GM18868 (cell line): ENCODE results near the gene SRA1.

ENCODE experiments used
- ATAC-seq: cut with Tn5 transposase; IDR thresholded peaks from one replicate; pipeline ENCODE4 v1.9.1; 2021; ENCODE audit warnings: mild to moderate bottlenecking, moderate library complexity; ENCODE audit not compliant: unreplicated experiment

SRA1 gene

GRCh38 chr5:140551872-140552271 is 5.4 kb downstream of the SRA1 start:
- ATAC-seq, result no peak

- ATAC-seq, result no peak
Observed at GRCh38 chr5:140550147-140551079, 6.9 kb downstream of the SRA1 start.

GRCh38 chr5:140549237-140550144 is 7.8 kb downstream of the SRA1 start:
- ATAC-seq, result no peak

- no peak for ATAC-seq
Observed at GRCh38 chr5:140548791-140549190, 8.5 kb downstream of the SRA1 start.

GRCh38 chr5:140548300-140548688 is 9.0 kb downstream of the SRA1 start:
- peak; percentile 2 for ATAC-seq

GRCh38 chr5:140547508-140548299 is 9.6 kb downstream of the SRA1 start, which contains the start of gene EIF4EBP3:
Gene EIF4EBP3 (plus strand): TSS chr5:140547662. CDS start chr5:140547738, 76 bp downstream.
- ATAC-seq, result peak; percentile 99

GRCh38 chr5:140546851-140547507 is 10.3 kb downstream of the SRA1 start:
- ATAC-seq, result no peak

- no peak for ATAC-seq
Observed at GRCh38 chr5:140545606-140546005, 11.7 kb downstream of the SRA1 start.

- ATAC-seq, result no peak
Observed at GRCh38 chr5:140544986-140545385, 12.3 kb downstream of the SRA1 start.

- no peak for ATAC-seq
Observed at GRCh38 chr5:140542972-140543371, 14.3 kb downstream of the SRA1 start.

- no peak for ATAC-seq
Observed at GRCh38 chr5:140540227-140540626, 17.0 kb downstream of the SRA1 start.

- ATAC-seq, result no peak
Observed at GRCh38 chr5:140524003-140524402, 33.3 kb downstream of the SRA1 start.

- ATAC-seq, result no peak
Observed at GRCh38 chr5:140513124-140513523, 44.1 kb downstream of the SRA1 start.

- no peak for ATAC-seq
Observed at GRCh38 chr5:140509898-140510297, 47.4 kb downstream of the SRA1 start.

- ATAC-seq, result no peak
Observed at GRCh38 chr5:140502834-140503233, 54.4 kb downstream of the SRA1 start.
